GM23248 (cell line): ENCODE measurements around the gene HOMEZ.

Experiments used
- EZH2 ChIP-seq: fragments of 200-600 bp; sonication (generic); IDR thresholded peaks from 2 replicates; pipeline ENCODE4 v1.6.1; 2018; ENCODE audit warnings: antibody characterized with exemption, mild to moderate bottlenecking; ENCODE audit not compliant: insufficient read depth, poor library complexity, severe bottlenecking
- EZH2phosphoT487 ChIP-seq: fragments of 200-600 bp; sonication (generic); IDR thresholded peaks from 2 replicates; pipeline ENCODE4 v1.6.1; 2018; ENCODE audit warnings: antibody characterized with exemption, moderate library complexity, mild to moderate bottlenecking, low read depth; ENCODE audit not compliant: insufficient read depth

DNA sequence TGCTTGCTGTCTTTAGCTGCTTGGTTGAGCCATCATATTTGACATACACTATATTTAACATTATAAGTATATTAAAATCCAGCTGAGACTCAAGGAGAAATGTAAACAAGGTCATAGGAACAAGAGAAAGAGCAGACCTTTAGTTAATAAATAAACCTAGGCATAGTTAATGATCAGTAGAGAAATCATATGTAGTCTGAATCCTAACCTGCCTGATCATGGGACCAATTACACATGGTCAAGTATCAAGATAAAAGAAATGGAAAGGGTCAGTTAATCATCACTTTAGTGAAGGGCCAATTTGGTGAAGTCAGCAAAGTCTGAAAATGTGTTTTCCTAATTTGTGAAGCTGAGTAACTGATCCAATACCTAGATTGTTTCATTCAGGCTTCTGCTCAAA, 40.6 kb downstream of the HOMEZ start:
- TF ChIP-seq EZH2 (no peak), EZH2phosphoT487 (no peak)
